Psoas muscle (tissue), 8 donors: Measurements from ENCODE around the gene CAB39. TPM values are rescaled to one million over a fixed set of nuclear protein-coding genes. Genes with fewer than 3 reads are reported as not detected.

Experiments used
- ATAC-seq, 4 donors: fragments of 200-7000 bp; cut with Tn5 transposase; one replicate each; pipeline ENCODE4 v1.9.1; 2020; ENCODE audit warnings: moderate library complexity in 3 of 4, mild to moderate bottlenecking in 2 of 4
- DNase-seq, 2 donors: peaks; one replicate each; pipeline ENCODE4 v3.0.0-alpha.2; 2020
- H3K27ac ChIP-seq: fragments of 200-600 bp; one replicate; pipeline ENCODE4 v1.8.0; 2022
- H3K27me3 ChIP-seq, 3 donors: fragments of 200-600 bp in 1 of 3; one replicate each; pipeline versions ENCODE4 v1.6.1 to v1.8.0; 2013 to 2022; ENCODE audit warnings: low read length in 2 of 3, mild to moderate bottlenecking in 2 of 3, moderate library complexity in 1 of 3; ENCODE audit not compliant: insufficient read depth in 3 of 3
- H3K36me3 ChIP-seq, 2 donors: fragments of 200-600 bp in 1 of 2; one replicate each; pipeline versions ENCODE4 v1.6.1 to v1.8.0; 2013 to 2022; ENCODE audit warnings: low read depth in 1 of 2, mild to moderate bottlenecking in 1 of 2, moderate library complexity in 1 of 2; ENCODE audit not compliant: insufficient read depth in 1 of 2
- H3K4me1 ChIP-seq: fragments of 200-600 bp; one replicate; pipeline ENCODE4 v1.8.0; 2022
- H3K4me3 ChIP-seq: fragments of 200-600 bp; one replicate; pipeline ENCODE4 v1.8.0; 2022; ENCODE audit warnings: mild to moderate bottlenecking
- H3K9me3 ChIP-seq: fragments of 200-600 bp; one replicate; pipeline ENCODE4 v1.8.0; 2022
- WGBS, 3 donors: extraction: QIAGEN DNeasy Blood & Tissue Kit; methylation state at CpG; one replicate each; pipeline versions ENCODE4 v1.1.6 to v1.1.7; 2013; 5-methylcytosine and 5-hydroxymethylcytosine counted together
- intact Hi-C, 2 donors: fragments of 100-400 bp; cut with DNase I; formaldehyde crosslinking; loops; one replicate each; pipeline versions ENCODE4 v1.11.0 to v1.14.2; 2022
- polyA plus RNA-seq, 3 donors: library from polyadenylated mRNA; stranded (reverse); fragments of 200-250 nt; gene quantifications; one replicate each; pipeline ENCODE4 v1.2.3, GENCODE V29; 2013
- total RNA-seq, 4 donors: library from RNA; stranded (reverse); fragmentation: NEBNext Ultra II Directional in 2 of 4; extraction: Animal tissue kit (Norgen Biotek cat#: 25700) in 2 of 4; gene quantifications; one replicate each; pipeline versions ENCODE4 v1.2.1 to v1.2.4, GENCODE V29; 2021 to 2023
- TF ChIP-seq, protein P1 (sequence below): fragments of 200-600 bp; IDR thresholded peaks from one replicate; pipeline ENCODE4 v1.8.0; 2022; ENCODE audit warnings: antibody characterized with exemption
- donor health status: healthy with polysubstance abuse.
- donor health status: DM: no; HTN: no; CAD: no; lungs with moderate emphysema.
- donor health status: Bipolar disorder and iron deficiency.
- donor health status: healthy.
- donor health status: DM: yes; HTN: yes; CAD: no.
- donor health status: DM: no; HTN: no; CAD: no.
- donor health status: DM: no; HTN: no; CAD: no.
- donor health status: DM: yes; HTN: yes; CAD: no.

The CAB39 gene
- total and polyA plus RNA-seq, 7 donors: 36.0 to 166 (median 123) TPM

DNA sequence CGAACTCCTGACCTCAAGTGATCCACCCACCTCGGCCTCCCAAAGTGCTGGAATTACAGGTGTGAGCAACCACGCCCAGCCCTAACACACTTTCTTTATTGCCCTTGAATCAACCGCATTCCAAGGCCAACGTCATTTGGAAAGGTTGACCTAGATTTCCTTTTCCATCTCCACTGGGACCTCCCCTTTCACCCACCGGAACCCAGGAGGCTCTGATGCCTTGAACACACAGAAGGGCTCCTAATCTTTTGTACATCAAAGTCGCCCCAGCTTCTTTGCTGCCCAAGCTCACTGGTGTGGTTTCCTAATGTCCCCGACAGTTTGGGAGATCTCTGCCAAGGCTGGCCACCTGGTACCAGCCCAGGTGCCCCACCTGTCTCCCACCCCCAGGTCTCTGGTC is 46.2 kb upstream of the CAB39 start:
- Histone ChIP-seq H3K36me3 (no peaks in the 10 kb centered on the region), H3K4me3 (no peak overlapping the region), H3K9me3 (no peaks in the 10 kb centered on the region), H3K4me1 (peaks cover 53% of the 10 kb centered on the region), H3K27me3 (no peaks in the 10 kb centered on the region), H3K27ac (peak overlapping the region; percentile 85)
- ATAC-seq (no peak), DNase-seq (no peak)
- TF ChIP-seq, protein P1, sequence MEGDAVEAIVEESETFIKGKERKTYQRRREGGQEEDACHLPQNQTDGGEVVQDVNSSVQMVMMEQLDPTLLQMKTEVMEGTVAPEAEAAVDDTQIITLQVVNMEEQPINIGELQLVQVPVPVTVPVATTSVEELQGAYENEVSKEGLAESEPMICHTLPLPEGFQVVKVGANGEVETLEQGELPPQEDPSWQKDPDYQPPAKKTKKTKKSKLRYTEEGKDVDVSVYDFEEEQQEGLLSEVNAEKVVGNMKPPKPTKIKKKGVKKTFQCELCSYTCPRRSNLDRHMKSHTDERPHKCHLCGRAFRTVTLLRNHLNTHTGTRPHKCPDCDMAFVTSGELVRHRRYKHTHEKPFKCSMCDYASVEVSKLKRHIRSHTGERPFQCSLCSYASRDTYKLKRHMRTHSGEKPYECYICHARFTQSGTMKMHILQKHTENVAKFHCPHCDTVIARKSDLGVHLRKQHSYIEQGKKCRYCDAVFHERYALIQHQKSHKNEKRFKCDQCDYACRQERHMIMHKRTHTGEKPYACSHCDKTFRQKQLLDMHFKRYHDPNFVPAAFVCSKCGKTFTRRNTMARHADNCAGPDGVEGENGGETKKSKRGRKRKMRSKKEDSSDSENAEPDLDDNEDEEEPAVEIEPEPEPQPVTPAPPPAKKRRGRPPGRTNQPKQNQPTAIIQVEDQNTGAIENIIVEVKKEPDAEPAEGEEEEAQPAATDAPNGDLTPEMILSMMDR: no peak
- intact Hi-C loops: no loop called here
- 71 to 75% (median 73%) methylated on average over 8 of the region's 8 CpGs for WGBS, 3 donors

DNA sequence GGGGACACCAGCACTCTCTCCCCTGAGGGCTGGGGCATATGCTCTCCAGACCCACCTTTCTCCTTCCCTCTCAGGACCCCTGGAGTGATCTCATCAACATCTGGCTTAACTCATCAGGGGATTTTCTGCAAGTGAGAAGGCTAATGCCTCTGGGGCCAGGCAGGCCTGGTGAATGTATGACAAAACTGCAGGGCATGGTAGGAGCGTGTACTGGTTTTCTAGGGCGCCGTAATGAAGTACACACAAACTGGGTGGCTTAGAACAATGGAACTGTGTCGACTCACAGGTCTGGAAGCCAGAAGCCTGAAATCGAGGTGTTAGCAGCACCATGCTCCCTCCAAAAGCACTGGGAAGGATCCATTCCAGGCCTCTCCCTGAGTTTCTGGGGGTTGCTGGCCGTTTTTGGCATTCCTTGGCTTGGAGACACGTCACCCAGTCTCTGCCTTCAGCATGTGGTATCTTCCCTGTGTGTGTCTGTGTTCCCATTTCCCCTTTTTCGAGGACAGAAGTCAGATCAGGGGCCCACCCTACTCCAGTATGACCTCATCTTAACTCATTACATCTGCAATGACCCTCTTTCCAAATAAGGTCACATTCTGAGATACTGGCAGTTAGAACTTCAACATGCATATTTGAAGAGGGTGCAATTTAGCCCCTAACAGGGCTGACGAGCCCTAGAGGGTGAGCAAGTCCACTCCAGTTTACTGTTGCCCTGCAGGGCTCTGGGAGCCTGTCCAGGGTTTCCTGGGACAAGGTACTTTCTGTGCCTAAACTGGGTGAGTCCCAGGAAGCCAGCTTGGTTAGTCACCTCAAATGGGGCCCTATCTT is 45.5 kb upstream of the CAB39 start:
- ATAC-seq (peak in 3 of 4 donors; percentile 19 to 75 (median 68)), DNase-seq (peak in 1 of 2 donors; percentile 80)
- H3K4me3 ChIP-seq: no peak overlapping the region
- intact Hi-C loops: no loop called here
- peaks cover 57% of the 10 kb centered on the region for H3K4me1 ChIP-seq
- H3K36me3 ChIP-seq: no peaks in the 10 kb centered on the region
- 52 to 64% (median 53%) methylated on average over 9 of the region's 9 CpGs for WGBS, 3 donors
- H3K9me3 ChIP-seq: no peaks in the 10 kb centered on the region
- H3K27ac ChIP-seq: peak overlapping the region; percentile 85
- TF ChIP-seq, protein P1: no peak
- H3K27me3 ChIP-seq: no peaks in the 10 kb centered on the region

DNA sequence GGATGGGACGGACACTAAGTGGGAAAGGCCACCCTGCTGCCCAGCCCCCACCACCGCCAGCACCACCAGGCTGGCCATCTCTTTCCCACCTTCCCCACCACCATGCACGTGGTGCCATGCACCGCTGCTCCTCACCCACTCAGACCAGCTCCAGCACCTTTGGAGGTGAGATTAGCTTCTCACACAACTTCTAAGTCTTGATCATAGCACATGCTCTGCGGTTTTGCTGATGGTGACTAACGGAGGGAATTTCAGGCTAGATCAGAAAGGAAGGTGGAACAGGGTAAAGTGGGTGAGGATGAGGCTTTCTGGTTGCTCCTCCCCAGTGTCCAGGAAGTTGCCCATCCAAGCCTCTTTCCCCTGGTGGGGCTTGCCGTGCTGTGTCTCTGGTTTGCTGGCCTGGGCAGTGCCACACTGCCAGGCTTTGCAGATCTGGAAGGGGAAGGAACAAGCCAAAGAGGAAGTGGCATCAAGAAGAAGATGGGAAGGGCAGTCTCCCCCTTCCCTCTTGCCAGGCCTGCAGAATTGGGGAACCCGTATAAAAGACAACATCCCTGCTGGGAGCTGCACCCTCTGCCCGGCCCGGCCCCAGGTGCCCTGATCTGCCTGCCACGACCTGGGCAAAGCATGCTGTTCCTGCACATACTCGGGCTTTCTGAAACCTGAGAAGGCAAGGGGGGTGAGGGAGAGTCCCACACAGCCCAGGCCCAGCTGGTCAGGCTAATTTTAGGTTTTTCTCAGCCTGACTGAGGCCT is 44.3 kb upstream of the CAB39 start:
- intact Hi-C loops: loop anchor here in 1 of 2 donors (2.0 kb wide), 1 partner anchor 44 kb away; the partner anchor contains the start of gene CAB39

DNA sequence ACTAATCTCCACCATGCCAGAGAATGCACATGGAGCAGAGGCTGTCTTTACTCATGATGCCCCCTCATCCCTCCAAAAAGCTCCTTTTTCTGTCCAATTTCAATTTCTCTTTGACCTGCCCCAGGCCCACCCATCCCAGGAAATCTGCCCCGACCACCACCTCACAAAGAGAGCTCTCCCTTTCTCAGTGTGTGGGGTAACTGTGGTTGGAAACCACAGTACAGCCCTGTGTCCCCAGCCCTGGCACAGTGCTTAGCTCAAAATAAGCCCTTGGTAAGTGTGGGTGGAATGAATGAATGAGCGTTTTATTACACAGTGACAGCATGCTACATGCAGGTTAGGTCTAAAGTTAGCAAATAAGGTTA is 43.7 kb upstream of the CAB39 start:
- H3K27ac ChIP-seq: peak overlapping the region; percentile 85
- H3K4me3 ChIP-seq: no peak overlapping the region
- H3K9me3 ChIP-seq: no peaks in the 10 kb centered on the region
- TF ChIP-seq, protein P1: no peak
- intact Hi-C loops: loop anchor here in 1 of 2 donors (2.0 kb wide), 1 partner anchor 44 kb away; the partner anchor contains the start of gene CAB39
- no peaks in the 10 kb centered on the region for H3K36me3 ChIP-seq
- ATAC-seq (peak; percentile 74 to 83 (median 79)), DNase-seq (no peak)
- 15 to 32% (median 24%) methylated on average over 2 of the region's 2 CpGs for WGBS, 3 donors
- H3K4me1 ChIP-seq: peaks cover 64% of the 10 kb centered on the region
- H3K27me3 ChIP-seq: no peaks in the 10 kb centered on the region

More for the DNA sequence above, 44.3 kb upstream of the CAB39 start:
- WGBS, 3 donors: 39 to 57% (median 40%) methylated on average over 12 of the region's 12 CpGs
- peaks cover 64% of the 10 kb centered on the region for H3K4me1 ChIP-seq
- peak overlapping the region; percentile 85 for H3K27ac ChIP-seq
- ATAC-seq (peak; percentile 88 to 93 (median 92)), DNase-seq (peak; percentile 55 to 87)
- no peaks in the 10 kb centered on the region for H3K36me3 ChIP-seq
- no peaks in the 10 kb centered on the region for H3K9me3 ChIP-seq
- no peaks in the 10 kb centered on the region for H3K27me3 ChIP-seq
- TF ChIP-seq, protein P1: no peak
- no peak overlapping the region for H3K4me3 ChIP-seq
